ENCODE measurements around the gene ODAD2.
"Not testable (repeated sequence)": the region's sequence is repeated elsewhere in the genome, so short reads cannot be mapped to it uniquely, and the experiment has no call there.

Gene ODAD2

GRCh38 chr10:27958383-27958782 is 40.5 kb downstream of the ODAD2 start:
- not testable (repeated sequence) for DNase-seq

DNA sequence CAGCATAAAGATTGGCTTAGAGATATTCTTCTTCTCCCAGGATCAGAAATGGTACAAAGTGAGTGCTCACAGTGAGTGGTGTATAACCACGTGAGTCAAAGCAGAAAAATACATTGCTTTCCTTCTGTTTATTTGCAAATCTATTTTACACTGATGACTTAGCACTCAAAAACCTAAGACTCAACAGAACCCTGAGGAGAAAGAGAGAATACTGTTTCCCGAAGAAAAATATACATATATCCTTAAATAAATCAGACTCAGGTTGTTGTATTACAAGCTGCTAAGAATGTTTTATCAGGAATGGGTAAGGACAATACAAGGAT is 48.7 kb downstream of the ODAD2 start:
- no peak for DNase-seq

DNA sequence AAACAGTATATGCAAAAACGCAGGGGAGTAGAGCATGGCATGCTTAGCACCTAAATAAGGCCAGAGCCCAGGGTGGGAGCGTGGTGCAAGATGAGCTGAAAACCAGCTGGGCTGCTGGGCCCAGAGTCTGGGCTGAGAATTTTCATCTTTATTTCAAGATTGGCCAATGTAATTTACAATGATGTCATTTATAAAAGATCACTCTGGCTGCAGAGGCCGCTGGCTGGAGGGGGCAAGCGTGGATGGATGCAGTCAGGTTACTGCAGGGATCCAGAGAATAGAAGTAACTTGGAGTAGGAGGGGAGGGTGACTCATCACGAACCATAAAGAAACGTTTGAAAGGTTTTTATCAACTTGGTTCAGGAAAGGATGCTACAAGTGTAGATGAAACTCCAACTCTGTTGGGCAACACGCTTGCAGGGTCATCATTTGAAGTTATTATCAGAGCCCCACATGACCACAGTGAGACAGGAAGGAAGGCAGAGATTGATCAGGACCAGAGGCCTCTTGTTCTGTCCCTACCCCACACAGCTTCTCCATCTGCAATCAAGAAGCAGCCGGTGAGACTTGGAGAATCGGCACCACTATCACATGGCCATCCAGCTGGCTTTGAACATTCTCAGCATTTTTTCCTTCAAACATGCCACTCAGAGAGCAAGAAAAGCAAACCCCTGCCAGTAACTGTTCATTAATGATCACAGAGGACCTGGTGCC is 49.2 kb downstream of the ODAD2 start:
- no peak for DNase-seq

DNA sequence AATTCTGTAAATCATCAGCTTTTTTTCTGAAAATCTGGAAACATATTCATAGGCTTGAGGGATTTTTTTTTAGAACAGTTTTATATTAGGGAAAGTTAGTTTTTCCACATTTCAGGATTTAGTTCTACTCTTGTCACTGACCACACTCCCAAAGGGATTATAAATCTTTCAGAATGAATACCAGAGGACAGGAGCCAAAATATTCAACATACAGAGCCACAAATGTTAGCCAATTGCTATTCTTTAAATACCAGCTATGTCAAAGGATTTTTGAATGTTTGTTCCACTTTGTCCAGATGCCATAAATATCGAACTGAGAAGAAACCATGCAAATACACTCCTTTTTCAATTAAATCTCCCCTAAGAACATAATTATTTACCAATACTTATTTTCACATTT is 50.7 kb downstream of the ODAD2 start:
- DNase-seq: no peak

- no peak for DNase-seq
Observed at GRCh38 chr10:27947540-27947939, 51.3 kb downstream of the ODAD2 start.

DNA sequence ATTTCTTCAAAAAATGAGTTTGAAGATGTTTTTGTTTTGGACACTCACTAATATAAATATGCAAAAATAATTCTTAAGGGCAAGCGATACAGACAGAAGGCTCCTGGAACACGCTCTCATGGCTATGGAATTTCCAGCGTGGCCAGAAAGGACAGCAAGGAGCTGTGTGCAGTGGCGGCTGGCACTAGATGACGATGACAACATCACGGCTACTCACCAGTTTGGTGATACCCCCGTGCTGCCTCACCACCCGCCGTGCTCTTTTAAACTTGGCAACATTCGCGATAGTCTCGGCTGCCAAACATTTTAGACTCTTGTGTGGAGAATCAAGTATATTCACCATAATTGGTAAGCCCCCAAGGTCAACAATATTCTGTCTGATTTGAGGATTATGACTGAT is 54.9 kb downstream of the ODAD2 start:
- no peak for DNase-seq

GRCh38 chr10:27914888-27915287 is 84.0 kb downstream of the ODAD2 start:
- DNase-seq: no peak

DNA sequence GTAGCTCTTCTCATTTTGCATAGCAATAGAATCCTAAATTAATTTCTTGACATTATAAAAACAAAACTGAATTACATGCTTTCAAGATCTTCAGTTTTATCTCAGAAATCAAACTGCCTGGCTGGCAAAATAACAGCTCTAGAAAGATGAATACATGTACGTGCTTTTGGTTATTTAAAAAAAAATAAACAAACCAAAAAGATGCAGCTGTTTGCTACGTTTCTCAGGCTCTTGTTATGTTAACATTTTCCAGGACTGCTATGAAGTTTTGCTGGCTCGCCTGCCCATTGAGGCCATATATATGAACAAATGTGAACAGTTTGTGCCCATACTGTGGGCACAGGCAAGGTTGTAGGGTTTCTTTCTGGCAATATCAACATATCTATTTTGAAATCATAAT is 86.6 kb downstream of the ODAD2 start:
- no peak for DNase-seq

- peak; percentile 27 for DNase-seq
Observed at GRCh38 chr10:27911539-27911938, 87.3 kb downstream of the ODAD2 start.

- no peak for DNase-seq
Observed at GRCh38 chr10:27911011-27911410, 87.9 kb downstream of the ODAD2 start.

DNA sequence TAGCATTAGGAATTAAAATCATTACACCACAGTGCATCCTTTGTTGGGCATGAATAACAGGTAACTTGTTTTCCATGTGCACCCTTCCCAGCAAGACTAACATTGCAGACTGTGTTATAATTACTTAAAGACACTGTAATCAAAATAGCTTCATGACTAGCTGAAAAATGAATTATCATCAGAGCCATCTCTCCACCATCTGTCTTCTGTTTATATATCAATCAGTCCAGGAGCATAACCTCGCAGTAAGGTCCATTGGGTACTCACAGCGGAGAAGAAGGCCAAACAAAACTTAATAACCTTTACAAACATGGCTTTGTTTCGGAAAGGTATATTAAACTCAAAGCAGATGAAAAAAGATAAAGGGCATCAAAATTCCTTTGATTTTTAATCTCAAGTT is 90.6 kb downstream of the ODAD2 start:
- DNase-seq: no peak

- DNase-seq: not testable (repeated sequence)
Observed at GRCh38 chr10:27899485-27899884, 99.4 kb downstream of the ODAD2 start.

DNA sequence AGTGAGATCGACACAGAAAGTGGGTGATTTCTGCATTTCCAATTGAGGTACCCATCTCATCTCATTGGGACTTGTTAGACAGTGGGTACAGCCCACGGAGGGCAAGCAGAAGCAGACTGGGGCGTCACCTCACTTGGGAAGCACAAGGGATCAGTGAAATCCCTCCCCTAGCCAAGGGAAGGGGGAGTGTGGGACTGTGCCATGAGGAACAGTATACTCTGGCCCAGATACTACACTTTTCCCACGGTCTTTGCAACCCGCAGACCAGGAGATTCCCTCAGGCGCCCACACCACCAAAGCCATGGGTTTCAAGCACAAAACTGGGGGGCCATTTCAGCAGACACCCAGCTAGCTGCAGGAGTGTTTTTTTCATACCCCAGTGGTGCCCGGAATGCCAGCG is 99.8 kb downstream of the ODAD2 start:
- DNase-seq: no peak

- DNase-seq: peak; percentile 24
Observed at GRCh38 chr10:27893358-27893954, 105.4 kb downstream of the ODAD2 start.

DNA sequence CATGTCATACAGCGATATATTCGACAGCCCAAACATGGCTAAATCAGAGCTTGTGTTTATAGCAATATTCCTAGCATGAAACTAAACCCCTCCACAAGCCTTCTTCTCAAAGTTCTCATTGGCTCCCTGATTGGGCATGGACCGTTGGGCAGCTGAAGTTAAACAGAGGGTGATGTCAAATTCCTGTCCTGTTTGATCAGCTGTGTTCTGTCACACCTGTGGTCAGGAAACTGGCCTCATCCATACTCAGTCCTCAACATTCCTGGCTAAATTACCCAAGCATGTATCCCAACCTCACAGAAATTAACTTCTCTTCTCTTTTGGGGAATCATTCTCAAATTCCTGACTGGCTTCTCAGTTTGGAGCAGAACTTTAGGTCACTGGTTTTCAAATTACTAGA is 107.9 kb downstream of the ODAD2 start:
- DNase-seq: no peak

- DNase-seq: no peak
Observed at GRCh38 chr10:27889518-27889917, 109.4 kb downstream of the ODAD2 start.

GRCh38 chr10:27884185-27884641 is 114.7 kb downstream of the ODAD2 start:
- no peak for DNase-seq

DNA sequence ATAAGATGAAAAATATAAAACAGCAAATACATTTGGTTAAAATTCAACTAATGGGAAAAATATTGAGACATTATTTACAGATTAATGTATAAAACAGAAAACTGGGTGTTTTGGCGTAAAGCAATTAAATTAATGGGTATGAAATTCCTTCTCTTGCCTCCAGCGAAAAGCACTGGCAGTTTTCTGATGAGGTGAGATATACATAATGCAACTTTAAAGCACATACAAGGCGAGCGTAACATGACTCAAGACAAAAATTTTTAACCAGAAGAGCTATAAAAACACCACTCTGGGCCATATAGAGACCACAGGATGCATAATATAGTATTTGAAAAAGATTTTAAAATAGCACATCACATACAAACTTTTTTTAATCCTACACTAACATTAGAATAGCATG is 120.6 kb downstream of the ODAD2 start:
- no peak for DNase-seq

DNA sequence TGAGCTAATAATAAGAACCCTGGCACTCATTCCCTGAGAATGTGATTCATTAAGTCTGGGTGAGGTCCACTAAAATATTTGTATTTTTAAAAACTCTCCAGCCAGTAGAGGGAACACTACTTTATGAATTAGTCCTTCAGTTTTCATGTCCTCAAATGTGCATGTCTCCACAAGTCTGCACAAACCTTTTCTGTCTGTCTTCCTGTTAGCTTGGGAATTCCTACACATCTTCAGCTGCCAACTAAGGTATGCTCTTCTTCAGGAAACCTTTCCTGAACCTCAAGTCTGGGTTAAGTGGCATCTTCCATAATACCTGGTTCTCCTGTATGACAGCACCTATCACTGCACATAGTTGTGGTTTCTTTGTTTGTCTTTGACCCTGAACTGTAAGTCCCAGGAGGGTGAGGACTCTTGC is 133.7 kb downstream of the ODAD2 start:
- DNase-seq: no peak

DNA sequence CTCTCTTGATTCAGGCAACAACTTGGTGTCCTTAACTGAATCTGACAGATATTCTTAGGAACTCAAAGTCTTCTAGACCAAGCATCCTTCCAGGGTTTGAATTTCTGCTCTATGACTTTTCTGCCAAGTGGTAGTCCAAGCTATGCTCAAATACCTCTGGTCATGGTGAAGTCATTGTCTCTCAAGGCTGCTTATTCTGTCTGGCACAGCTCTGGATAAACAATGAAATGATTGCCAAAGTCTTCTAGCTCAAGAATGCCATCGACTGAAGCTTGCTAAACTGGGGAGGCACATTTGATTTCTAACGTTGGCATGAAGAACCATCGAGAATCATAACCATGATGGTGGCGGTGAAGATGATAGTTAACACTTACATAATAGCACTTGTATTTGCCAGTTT is 137.1 kb downstream of the ODAD2 start:
- no peak for DNase-seq

DNA sequence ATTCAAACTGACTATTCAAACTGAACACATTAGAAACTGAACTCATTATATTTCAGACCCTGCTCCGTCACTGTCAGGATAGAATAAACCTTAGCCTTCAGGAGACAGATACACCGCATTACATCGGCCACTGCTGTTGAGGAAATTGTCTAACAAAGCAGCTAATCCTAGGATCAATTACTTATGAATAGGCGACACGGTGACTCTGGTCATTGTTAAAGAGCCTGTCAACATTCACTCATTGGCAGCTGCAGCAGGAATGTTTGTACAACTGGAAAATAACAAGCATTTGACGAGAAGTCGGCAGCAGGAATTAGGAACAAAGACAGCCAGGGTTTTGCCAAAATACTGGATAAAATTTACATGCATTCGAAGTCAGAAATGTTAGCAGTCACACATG is 141.3 kb downstream of the ODAD2 start:
- DNase-seq: peak; percentile 69

- DNase-seq: no peak
Observed at GRCh38 chr10:27844223-27844622, 154.7 kb downstream of the ODAD2 start.

DNA sequence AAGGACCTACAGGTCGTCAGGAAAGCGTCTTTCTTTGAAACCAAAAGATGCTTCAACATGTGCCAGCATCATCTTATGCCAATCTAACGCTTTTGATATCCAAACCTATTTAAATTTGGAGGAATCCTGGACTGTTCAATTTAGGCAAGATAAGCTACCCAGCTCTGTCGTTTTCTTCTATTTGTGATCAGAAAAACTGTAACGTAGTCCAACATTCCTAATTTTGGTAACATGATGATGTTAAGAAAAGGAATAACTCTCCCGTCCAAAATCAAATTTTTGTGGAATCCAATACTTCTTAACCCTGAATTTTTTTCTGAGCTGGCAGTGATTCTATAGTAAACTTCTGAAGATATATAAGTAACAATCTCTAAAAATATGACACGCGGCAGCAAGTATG is 160.0 kb downstream of the ODAD2 start:
- DNase-seq: no peak

DNA sequence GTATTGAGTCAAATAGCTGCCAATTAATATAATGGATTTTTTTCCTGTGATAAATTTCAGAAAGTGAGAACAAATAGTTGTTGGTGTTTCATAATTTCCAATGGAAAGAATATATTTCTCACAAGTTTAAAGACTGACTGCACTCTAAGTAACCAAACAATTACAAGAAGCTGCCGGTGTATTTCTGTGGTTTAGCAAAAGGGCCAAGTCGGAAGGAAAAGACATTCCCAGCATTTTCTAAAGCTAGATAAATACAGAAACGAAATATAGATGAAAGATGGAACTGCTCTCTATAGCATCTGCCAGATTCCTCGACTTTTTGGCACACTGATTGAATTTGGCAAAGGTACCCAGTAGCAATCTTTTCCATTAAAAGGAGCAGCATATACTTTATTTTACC is 160.5 kb downstream of the ODAD2 start:
- DNase-seq: peak; percentile 8

- no peak for DNase-seq
Observed at GRCh38 chr10:27834476-27834875, 164.4 kb downstream of the ODAD2 start.

Measured in eye (tissue), 1 donor.